Endothelial cell of hepatic sinusoid (primary cell): ENCODE data around the gene WNT2B.

Experiments used
- in situ Hi-C: cut with HindIII; loops from 2 replicates; pipeline ENCODE4 v1.10.0; 2017; ENCODE audit warnings: low sequenced_read_pairs

The WNT2B gene

DNA sequence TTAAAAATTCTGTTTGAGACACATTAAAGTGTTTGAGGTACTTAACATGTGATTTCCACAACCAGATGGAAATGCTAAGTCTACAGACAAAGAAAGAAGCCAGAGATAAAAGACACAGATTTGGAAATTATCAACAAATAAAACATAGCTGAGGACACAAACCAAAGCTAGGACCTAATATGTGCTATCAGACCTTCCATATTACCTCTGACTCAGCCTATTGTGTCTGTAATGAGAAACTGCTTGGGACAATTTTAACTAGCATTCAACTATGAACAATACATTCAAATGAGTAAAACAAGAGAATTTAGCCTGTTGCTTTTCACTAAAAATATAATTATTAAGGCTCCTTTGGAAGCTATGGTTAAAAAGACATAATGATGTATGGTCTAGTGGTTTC, 54.6 kb downstream of the WNT2B start:
- in situ Hi-C loops = no loop called here

- in situ Hi-C loops = no loop called here
Observed at GRCh38 chr1:112564081-112564480, 55.3 kb downstream of the WNT2B start.

DNA sequence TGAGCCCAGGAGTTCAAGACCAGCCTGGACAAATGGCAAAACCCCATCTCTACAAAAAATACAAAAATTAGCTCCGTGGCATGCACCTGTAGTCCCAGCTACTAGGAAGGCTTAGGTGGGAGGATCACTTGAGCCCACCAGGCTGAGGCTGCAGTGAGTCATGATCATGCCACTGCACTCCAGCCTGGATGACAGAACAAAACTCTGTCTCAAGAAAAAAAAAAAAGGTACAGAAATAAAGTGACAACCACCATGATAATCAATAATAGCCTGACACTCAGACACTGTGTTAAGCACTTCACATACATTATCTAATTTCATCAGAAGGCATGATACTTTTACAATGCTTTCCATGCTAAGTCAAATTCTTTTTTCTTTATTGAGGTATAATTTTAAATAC, 57.0 kb downstream of the WNT2B start:
- in situ Hi-C loops = no loop called here

DNA sequence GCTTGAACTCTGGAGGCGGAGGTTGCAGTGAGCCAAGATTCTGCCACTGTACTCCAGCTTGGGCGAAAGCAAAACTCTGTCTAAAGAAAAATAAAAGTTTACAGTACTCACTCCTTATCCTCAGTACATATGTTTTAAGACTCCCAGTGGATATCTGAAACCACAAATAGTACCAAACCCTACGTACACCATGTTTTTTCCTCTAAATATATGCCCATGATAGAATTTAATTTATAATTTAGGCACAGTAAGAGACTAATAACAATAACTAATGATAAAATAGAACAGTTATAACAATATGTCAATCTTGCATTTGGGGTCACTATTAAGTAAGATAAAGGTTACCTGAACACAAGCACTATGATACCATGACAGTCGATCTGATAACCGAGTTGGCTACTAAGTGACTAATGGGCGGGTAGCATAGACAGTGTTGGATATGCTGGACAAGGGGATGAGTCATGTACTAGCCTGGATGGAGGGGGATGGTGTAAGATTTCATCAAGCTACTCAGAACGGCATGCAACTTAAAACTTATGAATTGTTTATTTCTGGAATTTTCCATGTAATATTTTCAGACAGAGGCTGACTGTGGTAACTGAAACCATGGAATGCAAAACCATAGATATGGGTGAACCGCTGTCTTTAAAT, 66.5 kb downstream of the WNT2B start:
- in situ Hi-C loops = no loop called here

DNA sequence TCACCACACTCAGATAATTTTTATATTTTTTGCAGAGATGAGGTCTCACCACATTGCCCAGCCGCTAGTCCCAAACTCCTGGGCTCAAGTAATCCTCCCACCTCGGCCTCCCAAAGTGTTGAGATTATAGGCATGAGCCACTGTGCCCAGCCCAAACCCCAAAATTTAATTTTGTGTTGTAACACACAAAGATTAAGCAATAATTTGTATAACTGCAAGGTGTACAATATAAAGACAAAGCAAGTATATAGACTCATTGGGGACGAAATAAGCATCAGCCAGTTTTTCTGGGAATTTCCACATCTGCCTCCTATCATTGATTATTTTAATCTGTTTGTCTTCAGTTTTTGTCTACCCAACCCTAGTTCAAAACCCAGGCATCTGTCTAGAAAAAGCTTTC, 67.5 kb downstream of the WNT2B start:
- in situ Hi-C loops = no loop called here
